GM23338 (cell line): ENCODE results near the gene ACAP1. TPM values are rescaled to one million over a fixed set of nuclear protein-coding genes. Genes with fewer than 3 reads are reported as not detected.

Experiments used
- ATAC-seq: fragments of 200-7000 bp; cut with Tn5 transposase; 3 replicates; pipeline ENCODE4 v1.9.1; 2020
- DNase-seq: peaks from one replicate; pipeline ENCODE4 v3.0.0-alpha.2; 2015; ENCODE audit warnings: low spot score
- H2AFZ ChIP-seq: fragments of 200-600 bp; sonication (generic); 2 replicates; pipeline ENCODE4 v1.8.0; 2016; ENCODE audit warnings: antibody characterized with exemption, mild to moderate bottlenecking, moderate library complexity
- H3F3A ChIP-seq: fragments of 200-600 bp; sonication (generic); replicated peaks from 2 replicates; pipeline ENCODE4 v1.8.0; 2017; ENCODE audit warnings: antibody characterized with exemption, mixed run types, low read depth
- H3K27ac ChIP-seq: fragments of 200-600 bp; sonication (generic); 2 replicates; pipeline ENCODE4 v1.6.1; 2016; ENCODE audit warnings: low read depth
- H3K27me3 ChIP-seq: fragments of 200-600 bp; sonication (generic); 2 replicates; pipeline ENCODE4 v1.8.0; 2016; ENCODE audit warnings: mild to moderate bottlenecking, mixed run types, moderate library complexity; ENCODE audit not compliant: insufficient read depth
- H3K36me3 ChIP-seq: fragments of 200-600 bp; sonication (generic); 2 replicates; pipeline ENCODE4 v1.8.0; 2016; ENCODE audit warnings: mild to moderate bottlenecking; ENCODE audit not compliant: insufficient read depth
- H3K4me1 ChIP-seq: fragments of 200-600 bp; sonication (generic); 2 replicates; pipeline ENCODE4 v1.8.0; 2016; ENCODE audit warnings: mild to moderate bottlenecking, moderate library complexity; ENCODE audit not compliant: insufficient read depth
- H3K4me2 ChIP-seq: fragments of 200-600 bp; sonication (generic); 2 replicates; pipeline ENCODE4 v1.7.1; 2017; ENCODE audit warnings: mixed run types
- H3K4me3 ChIP-seq: fragments of 200-600 bp; sonication (generic); 2 replicates; pipeline ENCODE4 v1.6.1; 2016; ENCODE audit warnings: mixed run types
- H3K79me2 ChIP-seq: fragments of 200-600 bp; sonication (generic); replicated peaks from 2 replicates; pipeline ENCODE4 v1.8.0; 2017; ENCODE audit warnings: mild to moderate bottlenecking; ENCODE audit not compliant: insufficient read depth
- H3K9me2 ChIP-seq: fragments of 200-600 bp; sonication (generic); 2 replicates; pipeline ENCODE4 v1.8.0; 2017; ENCODE audit not compliant: insufficient read depth
- H4K20me1 ChIP-seq: fragments of 200-600 bp; sonication (generic); replicated peaks from 2 replicates; pipeline ENCODE4 v1.8.0; 2017; ENCODE audit warnings: mild to moderate bottlenecking; ENCODE audit not compliant: insufficient read depth
- H3K27ac Mint-ChIP-seq: 2 replicates; pipeline ENCODE4 v1.8.0; 2020; ENCODE audit warnings: inconsistent platforms, mild to moderate bottlenecking, moderate library complexity, mixed read lengths
- H3K27me3 Mint-ChIP-seq: 3 replicates; pipeline ENCODE4 v1.8.0; 2022; ENCODE audit warnings: low read depth, mild to moderate bottlenecking, moderate library complexity, mixed read lengths, inconsistent platforms; ENCODE audit not compliant: insufficient read depth, poor library complexity
- H3K36me3 Mint-ChIP-seq: 3 replicates; pipeline ENCODE4 v1.8.0; 2021; ENCODE audit warnings: low read depth, mild to moderate bottlenecking, inconsistent platforms, moderate library complexity, mixed read lengths
- H3K4me1 Mint-ChIP-seq: 3 replicates; pipeline ENCODE4 v1.8.0; 2020; ENCODE audit warnings: mild to moderate bottlenecking, inconsistent platforms, mixed read lengths
- H3K4me3 Mint-ChIP-seq: 3 replicates; pipeline ENCODE4 v1.8.0; 2021; ENCODE audit warnings: moderate library complexity, mild to moderate bottlenecking, inconsistent platforms, mixed read lengths
- H3K9me3 Mint-ChIP-seq: 3 replicates; pipeline ENCODE4 v1.8.0; 2020; ENCODE audit warnings: moderate library complexity, mild to moderate bottlenecking, inconsistent platforms, mixed read lengths
- CREB1 ChIP-seq: fragments of 250-450 bp; sonication (Bioruptor Pico); IDR thresholded peaks from 2 replicates; pipeline ENCODE4 v1.5.0; 2020; ENCODE audit warnings: low read depth, mild to moderate bottlenecking, moderate library complexity
- ETS1 ChIP-seq: IDR thresholded peaks from 2 replicates; pipeline ENCODE4 v1.6.1; 2016; ENCODE audit warnings: antibody characterized with exemption
- EZH2 ChIP-seq: fragments of 200-600 bp; sonication (generic); IDR thresholded peaks from one replicate; pipeline ENCODE4 v1.8.0; 2017; ENCODE audit warnings: antibody characterized with exemption, mild to moderate bottlenecking, low read depth; ENCODE audit not compliant: unreplicated experiment
- EZH2phosphoT487 ChIP-seq: fragments of 200-600 bp; sonication (generic); IDR thresholded peaks from one replicate; pipeline ENCODE4 v1.8.1; 2018; ENCODE audit warnings: antibody characterized with exemption; ENCODE audit not compliant: unreplicated experiment
- JUNB ChIP-seq: IDR thresholded peaks from one replicate; pipeline ENCODE4 v1.6.1; 2016; ENCODE audit warnings: antibody characterized with exemption; ENCODE audit not compliant: unreplicated experiment
- NANOG ChIP-seq: IDR thresholded peaks from 2 replicates; pipeline ENCODE4 v1.6.1; 2016; ENCODE audit warnings: antibody characterized with exemption, borderline replicate concordance
- POLR2AphosphoS5 ChIP-seq: IDR thresholded peaks from 2 replicates; pipeline ENCODE4 v1.6.1; 2016; ENCODE audit warnings: antibody characterized with exemption, low read depth
- STAT1 ChIP-seq: IDR thresholded peaks from one replicate; pipeline ENCODE4 v1.6.1; 2016; ENCODE audit warnings: antibody characterized with exemption; ENCODE audit not compliant: unreplicated experiment
- ZNF114 ChIP-seq: fragments of 250-450 bp; sonication (Bioruptor Pico); IDR thresholded peaks from 2 replicates; pipeline ENCODE4 v1.5.0; 2020; ENCODE audit warnings: mild to moderate bottlenecking, moderate library complexity
- ZNF331 ChIP-seq: fragments of 250-450 bp; sonication (Bioruptor Pico); IDR thresholded peaks from 2 replicates; pipeline ENCODE4 v1.5.0; 2020; ENCODE audit warnings: low read depth, mild to moderate bottlenecking, moderate library complexity
- polyA plus RNA-seq: library from polyadenylated mRNA; unstranded; fragments of >200 nt; fragmentation: Nextera tagmentation; extraction: Ambion mirVana; gene quantifications from 2 replicates; pipeline ENCODE4 v1.2.1, GENCODE V29; 2016
- total RNA-seq: library from RNA; depleted of rRNA; stranded (reverse); fragments of >200 nt; shearing (Covaris generic); gene quantifications from 2 replicates; pipeline ENCODE4 v1.2.3, GENCODE V29; 2014
- TF ChIP-seq, protein P1 (sequence below): IDR thresholded peaks from one replicate; pipeline ENCODE4 v1.6.1; 2018; ENCODE audit warnings: antibody characterized with exemption; ENCODE audit not compliant: unreplicated experiment
- TF ChIP-seq, protein P2 (sequence below), 2 experiments: fragments of 200-600 bp in 1 of 2; sonication (generic) in 1 of 2; conservative IDR thresholded peaks; 2 replicates each; pipeline versions ENCODE4 v1.5.1 to v1.6.1; 2016 to 2017; ENCODE audit warnings: antibody characterized with exemption in 2 of 2, low read depth in 2 of 2, mild to moderate bottlenecking in 2 of 2, moderate library complexity in 1 of 2
- TF ChIP-seq, protein P3 (sequence below): fragments of 250-450 bp; sonication (Bioruptor Pico); IDR thresholded peaks from 2 replicates; pipeline ENCODE4 v1.5.0; 2020; ENCODE audit warnings: mild to moderate bottlenecking, moderate library complexity

Gene ACAP1
- total and polyA plus RNA-seq, 2 experiments from 2014 or later, result 30.7 to 40.1 TPM

DNA sequence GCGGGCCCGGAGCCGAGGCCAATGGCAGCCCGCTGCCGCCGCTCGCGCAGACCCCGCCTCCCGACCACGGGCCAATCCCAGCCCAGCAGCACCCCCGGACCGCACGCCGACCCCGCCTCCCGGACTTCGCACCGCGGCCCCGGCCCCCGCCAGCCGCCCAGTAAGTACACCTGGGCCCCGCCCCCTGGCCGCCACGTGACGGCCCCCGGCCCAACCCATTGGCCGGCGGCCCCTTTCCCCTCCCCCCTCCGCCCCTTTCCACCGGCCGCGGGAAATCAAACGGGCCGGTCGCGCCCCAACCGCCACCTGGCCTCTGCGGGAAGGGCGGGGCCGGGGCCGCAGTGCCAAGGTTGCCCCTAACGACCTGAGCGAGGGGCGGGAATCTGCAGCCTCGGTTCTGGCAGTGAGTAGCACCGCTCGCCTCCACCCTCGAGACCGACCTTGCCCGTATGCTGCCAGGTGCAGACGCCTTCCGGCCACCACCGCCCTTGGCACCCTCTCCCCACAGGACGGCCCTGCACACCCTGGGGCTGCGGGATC lies 41.6 kb upstream of the ACAP1 start, which contains the start of gene YBX2:
Gene YBX2 (minus strand): TSS at position 26 of the 540 bp plus-strand sequence. CDS start 139 bp downstream, outside the sequence.
- H3K79me2 ChIP-seq, result no peaks in the 10 kb centered on the region
- H3K36me3 ChIP-seq, result no peaks in the 10 kb centered on the region
- H3K4me3 Mint-ChIP-seq, result peak within 1 kb of the TSS; percentile 77
- peak; percentile 98 for DNase-seq
- H3K36me3 Mint-ChIP-seq, result no peaks in the 10 kb centered on the region; the same call in 2 of the 3 replicates
- 0 out of 2 replicates have a peak within 1 kb of the TSS, but pooled peaks have one; percentile 66 for H3K27ac ChIP-seq
- TF ChIP-seq EZH2phosphoT487 (no peak), JUNB (no peak), ZNF114 (CRISPR knock-in tag) (no peak), POLR2AphosphoS5 (no peak; the same call in 1 of the 2 replicates), ETS1 (no peak), CREB1 (CRISPR knock-in tag) (no peak), EZH2 (no peak), STAT1 (no peak), ZNF331 (no peak), NANOG (no peak)
- TF ChIP-seq, protein P1, sequence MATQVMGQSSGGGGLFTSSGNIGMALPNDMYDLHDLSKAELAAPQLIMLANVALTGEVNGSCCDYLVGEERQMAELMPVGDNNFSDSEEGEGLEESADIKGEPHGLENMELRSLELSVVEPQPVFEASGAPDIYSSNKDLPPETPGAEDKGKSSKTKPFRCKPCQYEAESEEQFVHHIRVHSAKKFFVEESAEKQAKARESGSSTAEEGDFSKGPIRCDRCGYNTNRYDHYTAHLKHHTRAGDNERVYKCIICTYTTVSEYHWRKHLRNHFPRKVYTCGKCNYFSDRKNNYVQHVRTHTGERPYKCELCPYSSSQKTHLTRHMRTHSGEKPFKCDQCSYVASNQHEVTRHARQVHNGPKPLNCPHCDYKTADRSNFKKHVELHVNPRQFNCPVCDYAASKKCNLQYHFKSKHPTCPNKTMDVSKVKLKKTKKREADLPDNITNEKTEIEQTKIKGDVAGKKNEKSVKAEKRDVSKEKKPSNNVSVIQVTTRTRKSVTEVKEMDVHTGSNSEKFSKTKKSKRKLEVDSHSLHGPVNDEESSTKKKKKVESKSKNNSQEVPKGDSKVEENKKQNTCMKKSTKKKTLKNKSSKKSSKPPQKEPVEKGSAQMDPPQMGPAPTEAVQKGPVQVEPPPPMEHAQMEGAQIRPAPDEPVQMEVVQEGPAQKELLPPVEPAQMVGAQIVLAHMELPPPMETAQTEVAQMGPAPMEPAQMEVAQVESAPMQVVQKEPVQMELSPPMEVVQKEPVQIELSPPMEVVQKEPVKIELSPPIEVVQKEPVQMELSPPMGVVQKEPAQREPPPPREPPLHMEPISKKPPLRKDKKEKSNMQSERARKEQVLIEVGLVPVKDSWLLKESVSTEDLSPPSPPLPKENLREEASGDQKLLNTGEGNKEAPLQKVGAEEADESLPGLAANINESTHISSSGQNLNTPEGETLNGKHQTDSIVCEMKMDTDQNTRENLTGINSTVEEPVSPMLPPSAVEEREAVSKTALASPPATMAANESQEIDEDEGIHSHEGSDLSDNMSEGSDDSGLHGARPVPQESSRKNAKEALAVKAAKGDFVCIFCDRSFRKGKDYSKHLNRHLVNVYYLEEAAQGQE, result no peak
- TF ChIP-seq, protein P2, sequence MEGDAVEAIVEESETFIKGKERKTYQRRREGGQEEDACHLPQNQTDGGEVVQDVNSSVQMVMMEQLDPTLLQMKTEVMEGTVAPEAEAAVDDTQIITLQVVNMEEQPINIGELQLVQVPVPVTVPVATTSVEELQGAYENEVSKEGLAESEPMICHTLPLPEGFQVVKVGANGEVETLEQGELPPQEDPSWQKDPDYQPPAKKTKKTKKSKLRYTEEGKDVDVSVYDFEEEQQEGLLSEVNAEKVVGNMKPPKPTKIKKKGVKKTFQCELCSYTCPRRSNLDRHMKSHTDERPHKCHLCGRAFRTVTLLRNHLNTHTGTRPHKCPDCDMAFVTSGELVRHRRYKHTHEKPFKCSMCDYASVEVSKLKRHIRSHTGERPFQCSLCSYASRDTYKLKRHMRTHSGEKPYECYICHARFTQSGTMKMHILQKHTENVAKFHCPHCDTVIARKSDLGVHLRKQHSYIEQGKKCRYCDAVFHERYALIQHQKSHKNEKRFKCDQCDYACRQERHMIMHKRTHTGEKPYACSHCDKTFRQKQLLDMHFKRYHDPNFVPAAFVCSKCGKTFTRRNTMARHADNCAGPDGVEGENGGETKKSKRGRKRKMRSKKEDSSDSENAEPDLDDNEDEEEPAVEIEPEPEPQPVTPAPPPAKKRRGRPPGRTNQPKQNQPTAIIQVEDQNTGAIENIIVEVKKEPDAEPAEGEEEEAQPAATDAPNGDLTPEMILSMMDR (conservative IDR thresholded peaks at IDR 0.05; ENCODE audit: low read depth in 2 of 2), result no peak
- TF ChIP-seq, protein P3, sequence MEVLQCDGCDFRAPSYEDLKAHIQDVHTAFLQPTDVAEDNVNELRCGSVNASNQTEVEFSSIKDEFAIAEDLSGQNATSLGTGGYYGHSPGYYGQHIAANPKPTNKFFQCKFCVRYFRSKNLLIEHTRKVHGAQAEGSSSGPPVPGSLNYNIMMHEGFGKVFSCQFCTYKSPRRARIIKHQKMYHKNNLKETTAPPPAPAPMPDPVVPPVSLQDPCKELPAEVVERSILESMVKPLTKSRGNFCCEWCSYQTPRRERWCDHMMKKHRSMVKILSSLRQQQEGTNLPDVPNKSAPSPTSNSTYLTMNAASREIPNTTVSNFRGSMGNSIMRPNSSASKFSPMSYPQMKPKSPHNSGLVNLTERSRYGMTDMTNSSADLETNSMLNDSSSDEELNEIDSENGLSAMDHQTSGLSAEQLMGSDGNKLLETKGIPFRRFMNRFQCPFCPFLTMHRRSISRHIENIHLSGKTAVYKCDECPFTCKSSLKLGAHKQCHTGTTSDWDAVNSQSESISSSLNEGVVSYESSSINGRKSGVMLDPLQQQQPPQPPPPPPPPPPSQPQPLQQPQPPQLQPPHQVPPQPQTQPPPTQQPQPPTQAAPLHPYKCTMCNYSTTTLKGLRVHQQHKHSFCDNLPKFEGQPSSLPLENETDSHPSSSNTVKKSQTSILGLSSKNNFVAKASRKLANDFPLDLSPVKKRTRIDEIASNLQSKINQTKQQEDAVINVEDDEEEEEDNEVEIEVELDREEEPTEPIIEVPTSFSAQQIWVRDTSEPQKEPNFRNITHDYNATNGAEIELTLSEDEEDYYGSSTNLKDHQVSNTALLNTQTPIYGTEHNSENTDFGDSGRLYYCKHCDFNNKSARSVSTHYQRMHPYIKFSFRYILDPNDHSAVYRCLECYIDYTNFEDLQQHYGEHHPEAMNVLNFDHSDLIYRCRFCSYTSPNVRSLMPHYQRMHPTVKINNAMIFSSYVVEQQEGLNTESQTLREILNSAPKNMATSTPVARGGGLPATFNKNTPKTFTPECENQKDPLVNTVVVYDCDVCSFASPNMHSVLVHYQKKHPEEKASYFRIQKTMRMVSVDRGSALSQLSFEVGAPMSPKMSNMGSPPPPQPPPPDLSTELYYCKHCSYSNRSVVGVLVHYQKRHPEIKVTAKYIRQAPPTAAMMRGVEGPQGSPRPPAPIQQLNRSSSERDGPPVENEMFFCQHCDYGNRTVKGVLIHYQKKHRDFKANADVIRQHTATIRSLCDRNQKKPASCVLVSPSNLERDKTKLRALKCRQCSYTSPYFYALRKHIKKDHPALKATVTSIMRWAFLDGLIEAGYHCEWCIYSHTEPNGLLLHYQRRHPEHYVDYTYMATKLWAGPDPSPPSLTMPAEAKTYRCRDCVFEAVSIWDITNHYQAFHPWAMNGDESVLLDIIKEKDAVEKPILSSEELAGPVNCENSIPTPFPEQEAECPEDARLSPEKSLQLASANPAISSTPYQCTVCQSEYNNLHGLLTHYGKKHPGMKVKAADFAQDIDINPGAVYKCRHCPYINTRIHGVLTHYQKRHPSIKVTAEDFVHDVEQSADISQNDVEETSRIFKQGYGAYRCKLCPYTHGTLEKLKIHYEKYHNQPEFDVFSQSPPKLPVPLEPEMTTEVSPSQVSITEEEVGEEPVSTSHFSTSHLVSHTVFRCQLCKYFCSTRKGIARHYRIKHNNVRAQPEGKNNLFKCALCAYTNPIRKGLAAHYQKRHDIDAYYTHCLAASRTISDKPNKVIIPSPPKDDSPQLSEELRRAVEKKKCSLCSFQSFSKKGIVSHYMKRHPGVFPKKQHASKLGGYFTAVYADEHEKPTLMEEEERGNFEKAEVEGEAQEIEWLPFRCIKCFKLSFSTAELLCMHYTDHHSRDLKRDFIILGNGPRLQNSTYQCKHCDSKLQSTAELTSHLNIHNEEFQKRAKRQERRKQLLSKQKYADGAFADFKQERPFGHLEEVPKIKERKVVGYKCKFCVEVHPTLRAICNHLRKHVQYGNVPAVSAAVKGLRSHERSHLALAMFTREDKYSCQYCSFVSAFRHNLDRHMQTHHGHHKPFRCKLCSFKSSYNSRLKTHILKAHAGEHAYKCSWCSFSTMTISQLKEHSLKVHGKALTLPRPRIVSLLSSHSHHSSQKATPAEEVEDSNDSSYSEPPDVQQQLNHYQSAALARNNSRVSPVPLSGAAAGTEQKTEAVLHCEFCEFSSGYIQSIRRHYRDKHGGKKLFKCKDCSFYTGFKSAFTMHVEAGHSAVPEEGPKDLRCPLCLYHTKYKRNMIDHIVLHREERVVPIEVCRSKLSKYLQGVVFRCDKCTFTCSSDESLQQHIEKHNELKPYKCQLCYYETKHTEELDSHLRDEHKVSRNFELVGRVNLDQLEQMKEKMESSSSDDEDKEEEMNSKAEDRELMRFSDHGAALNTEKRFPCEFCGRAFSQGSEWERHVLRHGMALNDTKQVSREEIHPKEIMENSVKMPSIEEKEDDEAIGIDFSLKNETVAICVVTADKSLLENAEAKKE, result no peak
- H3K4me3 ChIP-seq, result peak within 1 kb of the TSS; percentile 63
- peaks cover 23% of the 10 kb centered on the region for H3F3A ChIP-seq
- H3K9me2 ChIP-seq, result no peaks in the 10 kb centered on the region
- peaks cover 9% of the 10 kb centered on the region; the same call in 1 of the 3 replicates for H3K9me3 Mint-ChIP-seq
- peaks cover 27% of the 10 kb centered on the region for H3K4me1 Mint-ChIP-seq
- peak within 1 kb of the TSS; percentile 97 for H2AFZ ChIP-seq
- peaks cover 36% of the 10 kb centered on the region for H3K27me3 Mint-ChIP-seq
- ATAC-seq, result peak; percentile 74
- H4K20me1 ChIP-seq, result peaks cover 4% of the 10 kb centered on the region; the same call in 1 of the 2 replicates
- peaks cover 18% of the 10 kb centered on the region for H3K27me3 ChIP-seq
- H3K4me2 ChIP-seq, result peak within 1 kb of the TSS; percentile 91
- peak within 1 kb of the TSS; percentile 65; the same call in 1 of the 2 replicates for H3K27ac Mint-ChIP-seq
- H3K4me1 ChIP-seq, result peaks cover 21% of the 10 kb centered on the region
